ENCODE measurements around the gene HES4. TPM values are rescaled to one million over a fixed set of nuclear protein-coding genes. Genes with fewer than 3 reads are reported as not detected.
A peak's percentile ranks its signal among the peaks of the same experiment; 100 is the strongest.

The HES4 gene
- total and polyA plus RNA-seq, 2 of the 13 experiments (the other 11 are each of a cell fraction or from before 2014, with no cell fraction given), result 8.8 to 10.6 TPM

GRCh38 chr1:975896-976683 lies 23.8 kb downstream of the HES4 start (continued):
- peak; percentile 65; the same call in 1 of the 2 replicates for TF ChIP-seq HNF1B (CRISPR knock-in tag; IDR thresholded peaks at IDR 0.05)
- no peak for TF ChIP-seq PAX8 (CRISPR knock-in tag; IDR thresholded peaks at IDR 0.05; ENCODE audit: borderline replicate concordance)
- no peak for TF ChIP-seq ZNF414 (CRISPR knock-in tag; IDR thresholded peaks at IDR 0.05)
- TF ChIP-seq THAP9 (CRISPR knock-in tag; IDR thresholded peaks at IDR 0.05; ENCODE audit: borderline replicate concordance), result peak; percentile 51; the same call in 1 of the 2 replicates
- no peak for TF ChIP-seq CEBPZ (IDR thresholded peaks at IDR 0.05; ENCODE audit: low read length)
- no peak for TF ChIP-seq ZNF207 (IDR thresholded peaks at IDR 0.05; ENCODE audit: borderline replicate concordance)
- no peak for TF ChIP-seq TCF12 (IDR thresholded peaks at IDR 0.05)
- no peak for TF ChIP-seq TCF12 (CRISPR knock-in tag; IDR thresholded peaks at IDR 0.05)
- peak; percentile 57; the same call in 1 of the 2 replicates for TF ChIP-seq ZNF501 (CRISPR knock-in tag; IDR thresholded peaks at IDR 0.05)
- TF ChIP-seq ZNF30 (CRISPR knock-in tag; IDR thresholded peaks at IDR 0.05), result no peak
- TF ChIP-seq MAZ (IDR thresholded peaks at IDR 0.05; ENCODE audit: borderline replicate concordance, low read depth, low read length), result no peak
- no peak for TF ChIP-seq MAZ (CRISPR knock-in tag; IDR thresholded peaks at IDR 0.05; ENCODE audit: low read depth)
- no peak for TF ChIP-seq PRDM15 (CRISPR knock-in tag; IDR thresholded peaks at IDR 0.05)
- no peak for TF ChIP-seq SRSF1 (optimal IDR thresholded peaks at IDR 0.05; ENCODE audit: low read depth, low read length)
- TF ChIP-seq SP140L (CRISPR knock-in tag; IDR thresholded peaks at IDR 0.05; ENCODE audit: borderline replicate concordance), result no peak
- no peak for TF ChIP-seq ZNF841 (CRISPR knock-in tag; IDR thresholded peaks at IDR 0.05; ENCODE audit: borderline replicate concordance)

Measured in HepG2 (cell line).